ENCODE data around the gene PIGS. TPM values are rescaled to one million over a fixed set of nuclear protein-coding genes. Genes with fewer than 3 reads are reported as not detected.

Gene PIGS
- total RNA-seq, 1 donor: 49.9 TPM

GRCh38 chr17:28598389-28598788 is 27.1 kb upstream of the PIGS start:
- H3K27me3 ChIP-seq (ENCODE audit: insufficient read depth, low read length): no peaks in the 10 kb centered on the region
- H3K27ac ChIP-seq (ENCODE audit: low read depth, low read length): peak overlapping the region; percentile 96
- H3K9me3 ChIP-seq (ENCODE audit: low read depth, low read length): no peaks in the 10 kb centered on the region
- H4K20me1 ChIP-seq (ENCODE audit: insufficient read depth, low read length): no peaks in the 10 kb centered on the region
- DNase-seq (ENCODE audit: insufficient read length, low spot score, missing footprints): no peak
- H2AFZ ChIP-seq (ENCODE audit: low read length): peak overlapping the region; percentile 94
- TF ChIP-seq CTCF (IDR thresholded peaks at IDR 0.05; ENCODE audit: extremely low read depth, low read depth, low read length): no peak
- peaks cover 23% of the 10 kb centered on the region for H3K79me2 ChIP-seq (ENCODE audit: insufficient read depth, low read length)
- peaks cover 16% of the 10 kb centered on the region for H3K4me1 ChIP-seq (ENCODE audit: insufficient read depth, low read length)
- peak overlapping the region; percentile 84 for H3K4me3 ChIP-seq (ENCODE audit: insufficient read depth, low read length)
- H3K36me3 ChIP-seq (ENCODE audit: insufficient read depth, low read length): no peaks in the 10 kb centered on the region
- peak overlapping the region; percentile 88 for H3K4me2 ChIP-seq (ENCODE audit: insufficient read depth, low read length)

GRCh38 chr17:28597606-28598383 is 26.5 kb upstream of the PIGS start:
- Histone ChIP-seq H3K4me3 (ENCODE audit: insufficient read depth, low read length) (peak overlapping the region; percentile 84), H2AFZ (ENCODE audit: low read length) (peak overlapping the region; percentile 94)

GRCh38 chr17:28592260-28592659 is 20.9 kb upstream of the PIGS start:
- no peak for TF ChIP-seq CTCF (IDR thresholded peaks at IDR 0.05; ENCODE audit: extremely low read depth, low read depth, low read length)
- no peak for DNase-seq (ENCODE audit: insufficient read length, low spot score, missing footprints)
- Histone ChIP-seq H3K79me2 (ENCODE audit: insufficient read depth, low read length) (peaks cover 12% of the 10 kb centered on the region), H3K36me3 (ENCODE audit: insufficient read depth, low read length) (peaks cover 28% of the 10 kb centered on the region), H3K27me3 (ENCODE audit: insufficient read depth, low read length) (no peaks in the 10 kb centered on the region), H3K4me2 (ENCODE audit: insufficient read depth, low read length) (no peak overlapping the region), H3K4me1 (ENCODE audit: insufficient read depth, low read length) (no peaks in the 10 kb centered on the region), H2AFZ (ENCODE audit: low read length) (no peak overlapping the region), H4K20me1 (ENCODE audit: insufficient read depth, low read length) (no peaks in the 10 kb centered on the region), H3K27ac (ENCODE audit: low read depth, low read length) (no peak overlapping the region), H3K9me3 (ENCODE audit: low read depth, low read length) (no peaks in the 10 kb centered on the region), H3K4me3 (ENCODE audit: insufficient read depth, low read length) (no peak overlapping the region)

More at GRCh38 chr17:28597606-28598383, 26.5 kb upstream of the PIGS start:
- TF ChIP-seq CTCF (IDR thresholded peaks at IDR 0.05; ENCODE audit: extremely low read depth, low read depth, low read length): no peak
- Histone ChIP-seq H3K4me2 (ENCODE audit: insufficient read depth, low read length) (peak overlapping the region; percentile 88), H3K9me3 (ENCODE audit: low read depth, low read length) (no peaks in the 10 kb centered on the region), H3K36me3 (ENCODE audit: insufficient read depth, low read length) (peaks cover 5% of the 10 kb centered on the region), H3K27me3 (ENCODE audit: insufficient read depth, low read length) (no peaks in the 10 kb centered on the region), H3K27ac (ENCODE audit: low read depth, low read length) (peak overlapping the region; percentile 96), H3K4me1 (ENCODE audit: insufficient read depth, low read length) (peaks cover 16% of the 10 kb centered on the region), H4K20me1 (ENCODE audit: insufficient read depth, low read length) (no peaks in the 10 kb centered on the region), H3K79me2 (ENCODE audit: insufficient read depth, low read length) (peaks cover 27% of the 10 kb centered on the region)
- no peak for DNase-seq (ENCODE audit: insufficient read length, low spot score, missing footprints)

- H3K36me3 ChIP-seq (ENCODE audit: insufficient read depth, low read length): peaks cover 49% of the 10 kb centered on the region
- no peaks in the 10 kb centered on the region for H3K9me3 ChIP-seq (ENCODE audit: low read depth, low read length)
- H3K4me1 ChIP-seq (ENCODE audit: insufficient read depth, low read length): no peaks in the 10 kb centered on the region
These were observed 14.5 kb upstream of the PIGS start for GRCh38 chr17:28585851-28586250.

More at GRCh38 chr17:28585851-28586250, 14.5 kb upstream of the PIGS start:
- Histone ChIP-seq H3K27ac (ENCODE audit: low read depth, low read length) (no peak overlapping the region), H3K79me2 (ENCODE audit: insufficient read depth, low read length) (no peaks in the 10 kb centered on the region), H3K4me2 (ENCODE audit: insufficient read depth, low read length) (no peak overlapping the region), H4K20me1 (ENCODE audit: insufficient read depth, low read length) (no peaks in the 10 kb centered on the region), H3K4me3 (ENCODE audit: insufficient read depth, low read length) (no peak overlapping the region), H2AFZ (ENCODE audit: low read length) (no peak overlapping the region), H3K27me3 (ENCODE audit: insufficient read depth, low read length) (no peaks in the 10 kb centered on the region)
- no peak for DNase-seq (ENCODE audit: insufficient read length, low spot score, missing footprints)
- no peak for TF ChIP-seq CTCF (IDR thresholded peaks at IDR 0.05; ENCODE audit: extremely low read depth, low read depth, low read length)

Data from osteoblast (primary cell).